ENCODE measurements around the gene NUCB2.

NUCB2 gene

DNA sequence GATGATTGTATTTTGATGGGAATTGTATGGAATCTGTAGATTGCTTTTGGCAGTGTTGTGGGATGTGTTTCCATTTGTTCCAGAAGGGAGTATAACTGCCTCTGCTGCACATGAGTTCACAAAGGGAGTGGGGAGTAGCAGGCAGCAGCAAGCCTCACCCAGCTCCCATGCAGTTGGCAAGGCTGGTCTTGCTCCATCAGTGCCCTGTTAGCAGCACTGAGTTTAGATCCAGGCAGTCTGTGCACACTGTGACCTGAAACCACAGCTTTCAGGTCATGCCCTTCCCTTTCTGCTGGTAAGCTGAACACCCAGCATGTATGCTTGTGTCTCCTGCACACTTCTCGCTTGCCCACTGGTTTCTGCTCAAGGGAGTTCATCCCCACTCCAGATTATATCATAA lies 3.7 kb upstream of the NUCB2 start:
- no peak for FAIRE-seq

DNA sequence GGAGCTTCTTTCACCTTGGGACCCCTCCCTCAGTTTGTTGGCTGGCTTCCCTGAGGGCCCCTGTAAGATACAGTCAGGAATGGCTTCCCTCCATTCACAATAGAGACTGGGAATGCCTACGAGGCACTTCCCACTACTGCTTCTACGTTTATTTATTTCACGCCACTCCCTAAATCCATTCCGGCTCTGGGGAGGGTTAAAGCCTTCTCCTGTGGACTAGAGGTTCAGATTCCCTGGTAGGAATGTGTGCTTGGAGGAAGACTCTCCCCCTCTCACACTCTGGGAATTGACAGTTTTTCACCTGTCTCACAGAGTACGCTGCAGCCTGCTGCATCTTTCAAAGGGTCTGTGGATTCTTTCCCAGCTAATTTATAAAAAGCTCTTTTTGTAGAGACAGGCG lies 3.3 kb upstream of the NUCB2 start:
- FAIRE-seq = no peak

- no peak for FAIRE-seq
These were observed 2.8 kb upstream of the NUCB2 start for GRCh38 chr11:17273668-17274282.

DNA sequence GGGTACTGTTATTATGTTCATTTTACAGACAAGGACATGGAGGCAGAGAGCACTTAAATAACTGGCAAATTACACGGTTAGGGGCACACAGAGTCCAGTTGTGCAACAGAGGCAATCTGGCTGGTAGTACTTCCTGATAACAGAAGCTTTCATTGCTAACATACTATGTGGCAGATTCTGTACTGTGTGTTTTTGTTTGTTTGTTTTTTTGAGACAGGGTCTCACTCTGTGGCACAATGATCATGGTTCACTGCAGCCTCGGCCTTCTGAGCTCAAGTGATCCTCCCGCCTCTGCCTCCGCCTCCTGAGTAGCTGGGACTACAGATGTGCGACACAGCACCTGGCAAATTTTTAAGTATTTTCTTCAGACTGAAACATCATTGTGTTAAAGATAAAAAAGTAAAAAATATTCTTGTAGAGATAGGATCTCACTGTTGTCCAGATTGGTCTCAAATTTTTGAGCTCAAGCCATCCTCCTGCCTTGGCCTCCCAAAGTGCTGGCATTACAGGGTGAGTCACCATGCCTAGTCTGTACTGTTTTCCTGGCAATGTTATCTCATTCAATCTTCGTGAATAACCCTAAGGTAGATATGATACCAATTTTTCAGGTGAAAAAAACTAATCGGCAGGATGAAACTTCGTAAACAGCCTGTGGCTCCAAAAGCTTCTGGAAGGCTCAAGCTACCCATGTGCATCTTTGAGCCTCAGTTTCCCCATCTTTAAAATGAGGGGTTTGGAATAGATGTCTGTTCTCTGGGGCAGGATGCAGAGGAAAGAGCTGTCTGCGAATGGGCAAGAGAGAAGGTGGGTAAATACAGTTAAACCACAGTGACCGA lies 921 bp upstream of the NUCB2 start:
- FAIRE-seq = no peak

- FAIRE-seq = no peak
These were observed 565 bp downstream of the NUCB2 start for GRCh38 chr11:17277024-17277584.

GRCh38 chr11:17280494-17281127 lies 4.1 kb downstream of the NUCB2 start:
- FAIRE-seq = no peak

DNA sequence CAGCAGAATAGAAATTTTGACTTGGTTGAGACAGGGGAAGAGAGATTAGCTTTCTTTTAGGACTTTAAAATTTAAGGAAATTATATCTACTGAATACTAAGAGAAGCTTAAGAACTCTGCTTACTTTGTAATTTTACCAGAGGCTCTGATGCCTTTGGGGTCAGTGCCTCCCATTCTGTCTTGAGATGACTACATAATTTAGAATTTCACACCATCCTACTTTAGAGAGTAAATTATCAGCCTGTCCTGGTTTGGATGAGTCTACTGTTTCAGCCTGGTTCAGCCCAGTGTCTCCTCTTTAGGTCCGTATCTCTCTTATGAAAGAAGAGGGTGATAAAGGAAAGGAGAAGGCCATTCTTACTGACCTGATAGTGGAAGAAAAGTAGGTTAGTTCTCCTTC lies 9.8 kb downstream of the NUCB2 start:
- FAIRE-seq = no peak

DNA sequence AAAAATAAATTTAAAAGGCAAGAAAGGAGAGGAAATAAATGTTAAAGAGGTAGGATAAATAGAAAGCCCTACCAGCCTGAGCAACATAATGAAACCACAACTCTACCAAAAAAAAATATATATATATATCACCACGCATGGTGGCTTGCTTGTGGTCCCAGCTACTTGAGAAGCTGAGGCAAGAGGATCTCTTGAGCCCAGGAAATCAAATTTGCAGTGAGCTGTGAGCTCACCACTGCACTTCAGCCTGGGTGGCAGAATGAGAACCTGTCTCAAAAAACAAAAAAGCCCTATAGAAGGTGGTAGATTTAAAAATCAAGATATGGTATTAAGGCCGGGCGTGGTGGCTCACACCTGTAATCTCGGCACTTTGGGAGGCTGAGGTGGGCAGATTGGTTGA lies 10.5 kb downstream of the NUCB2 start:
- no peak for FAIRE-seq

GRCh38 chr11:17291710-17292109 lies 15.2 kb downstream of the NUCB2 start:
- no peak for FAIRE-seq

- FAIRE-seq = no peak
These were observed 16.8 kb downstream of the NUCB2 start for GRCh38 chr11:17293311-17293710.

DNA sequence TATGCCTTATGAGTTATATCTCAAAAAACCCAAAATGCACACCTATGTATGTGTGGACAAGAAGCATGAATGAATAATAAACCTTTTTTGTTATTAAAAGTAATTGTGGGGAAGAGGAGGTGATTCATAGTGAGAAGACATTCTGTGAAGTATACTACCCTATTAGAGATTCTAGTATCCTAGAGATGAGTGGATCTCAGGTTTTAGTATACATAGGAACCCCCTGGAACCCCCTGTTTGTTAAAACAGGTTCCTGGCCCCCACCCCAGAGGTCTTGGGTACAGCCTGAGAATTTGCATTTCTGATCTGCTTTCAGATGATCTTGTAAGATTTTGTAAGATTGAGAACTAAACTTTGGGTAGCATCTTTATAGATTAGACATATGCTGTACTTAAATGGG lies 17.5 kb downstream of the NUCB2 start:
- no peak for FAIRE-seq

- FAIRE-seq = no peak
These were observed 20.5 kb downstream of the NUCB2 start for GRCh38 chr11:17296852-17297559.

DNA sequence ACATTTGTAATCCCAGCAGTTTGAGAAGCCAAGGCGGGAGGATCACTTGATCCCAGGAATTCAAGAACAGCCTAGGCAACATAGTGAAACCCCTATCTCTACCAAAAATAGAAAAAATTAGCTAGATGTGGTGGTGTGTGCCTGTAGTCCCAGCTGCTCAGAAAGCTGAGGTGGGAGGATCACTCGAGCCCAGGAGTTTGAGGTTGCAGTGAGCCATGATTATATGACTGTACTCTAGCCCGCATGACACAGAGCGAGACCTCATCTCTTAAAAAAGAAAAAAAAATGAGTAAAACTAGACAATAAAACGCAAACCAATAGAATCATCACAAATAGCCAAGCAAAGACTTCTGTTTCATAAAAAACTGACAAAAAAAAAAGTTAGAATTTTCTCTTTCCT lies 21.8 kb downstream of the NUCB2 start:
- FAIRE-seq = no peak

GRCh38 chr11:17300372-17300771 lies 23.8 kb downstream of the NUCB2 start:
- no peak for FAIRE-seq

- no peak for FAIRE-seq
These were observed 37.1 kb downstream of the NUCB2 start for GRCh38 chr11:17313349-17314231.

DNA sequence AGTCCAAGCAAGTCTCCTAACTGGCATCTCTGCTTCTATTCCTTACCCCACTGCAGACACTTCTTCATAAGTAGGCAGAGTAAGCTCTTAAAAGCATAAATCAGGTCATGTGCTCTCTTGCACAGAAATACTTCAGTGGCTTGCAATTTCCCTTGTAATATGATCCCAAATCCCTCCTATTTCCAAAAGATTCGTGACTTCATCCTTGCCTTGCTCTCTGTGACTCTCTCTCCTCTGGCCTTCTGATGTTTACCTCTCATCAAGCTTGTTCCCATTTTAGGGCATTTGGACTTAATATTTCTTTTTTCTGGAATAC lies 37.7 kb downstream of the NUCB2 start:
- no peak for FAIRE-seq

DNA sequence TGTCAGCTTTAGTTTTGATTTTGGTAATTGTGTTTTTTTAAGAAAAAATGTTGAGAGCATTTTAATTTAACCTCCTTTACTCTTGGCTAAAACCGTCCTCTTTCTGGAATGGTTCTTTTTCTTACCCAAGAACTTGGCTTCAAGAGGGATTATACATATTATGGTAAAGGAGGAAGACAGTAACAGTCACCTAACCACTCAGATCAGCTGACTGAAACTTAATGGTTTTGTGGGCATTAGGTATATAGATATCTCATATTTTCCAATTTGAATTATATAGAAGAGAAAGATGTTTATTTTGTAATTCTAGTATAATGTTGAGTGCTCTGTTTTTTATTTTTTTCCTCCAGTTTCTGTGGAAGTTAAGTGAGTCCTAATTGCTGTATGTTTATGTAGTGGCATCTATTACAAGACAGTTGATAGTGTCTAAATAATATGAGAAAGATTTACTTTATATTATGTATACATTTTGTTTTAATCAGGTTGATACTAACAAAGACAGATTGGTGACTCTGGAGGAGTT lies 38.4 kb downstream of the NUCB2 start:
- no peak for FAIRE-seq

- FAIRE-seq = no peak
These were observed 52.4 kb downstream of the NUCB2 start for GRCh38 chr11:17328871-17329494.

- no peak for FAIRE-seq
These were observed 55.1 kb downstream of the NUCB2 start for GRCh38 chr11:17331669-17332068.

GRCh38 chr11:17333799-17334586 lies 57.5 kb downstream of the NUCB2 start:
- no peak for FAIRE-seq

GRCh38 chr11:17343257-17343656 lies 66.7 kb downstream of the NUCB2 start:
- no peak for FAIRE-seq

All from G401.6 (cell line).